Activated CD4-positive, alpha-beta T cell treated with anti-CD3 and anti-CD28 coated beads for 36 hours (primary cell): Measurements from ENCODE around the gene CLEC4G. TPM values are rescaled to one million over a fixed set of nuclear protein-coding genes. Genes with fewer than 3 reads are reported as not detected.

Source experiments
- ATAC-seq: fragments of 200-7000 bp; cut with Tn5 transposase; one replicate; pipeline ENCODE4 v1.10.0; 2021; ENCODE audit warnings: mild to moderate bottlenecking, moderate library complexity
- CTCF ChIA-PET: fragments of 350-600 bp; sonication (Branson Sonifier 250); formaldehyde crosslinking; loops from one replicate; lab custom pipeline; 2021; ENCODE audit warnings: antibody characterized with exemption; lab: Charles Lee
- POLR2A ChIA-PET: fragments of 350-600 bp; sonication (Branson Sonifier 250); formaldehyde crosslinking; loops from one replicate; lab custom pipeline; 2021; ENCODE audit warnings: antibody characterized with exemption, inconsistent platforms; lab: Charles Lee
- DNase-seq: peaks from one replicate; pipeline ENCODE4 v3.0.0-alpha.2; 2020
- H3K27ac Mint-ChIP-seq: one replicate; pipeline ENCODE4 v1.8.0; 2021; ENCODE audit warnings: mixed read lengths
- H3K27me3 Mint-ChIP-seq: one replicate; pipeline ENCODE4 v1.8.0; 2021; ENCODE audit warnings: mixed read lengths
- H3K36me3 Mint-ChIP-seq: one replicate; pipeline ENCODE4 v1.8.0; 2021; ENCODE audit warnings: low read depth, mixed read lengths
- H3K4me1 Mint-ChIP-seq: one replicate; pipeline ENCODE4 v1.8.0; 2021; ENCODE audit warnings: mixed read lengths
- H3K4me3 Mint-ChIP-seq: one replicate; pipeline ENCODE4 v1.8.0; 2021; ENCODE audit warnings: mild to moderate bottlenecking, moderate library complexity, mixed read lengths
- H3K9me3 Mint-ChIP-seq: one replicate; pipeline ENCODE4 v1.8.0; 2021; ENCODE audit warnings: low read depth, mixed read lengths
- intact Hi-C, 2 experiments: fragments of 100-400 bp; cut with DNase I in 1 of 2; cut with micrococcal nuclease in 1 of 2; formaldehyde crosslinking; loops; one replicate each; pipeline versions ENCODE4 v1.14.2 to v1.15.1; 2022 to 2024; cut with DNase I, micrococcal nuclease
- total RNA-seq, 2 experiments: library from RNA; stranded (reverse); gene quantifications; one replicate each; pipeline ENCODE4 v1.2.3, GENCODE V29; 2021

Gene CLEC4G
- total RNA-seq, 2 experiments from 2014 or later: not detected

GRCh38 chr19:7725791-7726190 is 6.1 kb downstream of the CLEC4G start:
- POLR2A ChIA-PET: no interaction called here
- no peak for DNase-seq
- CTCF ChIA-PET: no interaction called here

DNA sequence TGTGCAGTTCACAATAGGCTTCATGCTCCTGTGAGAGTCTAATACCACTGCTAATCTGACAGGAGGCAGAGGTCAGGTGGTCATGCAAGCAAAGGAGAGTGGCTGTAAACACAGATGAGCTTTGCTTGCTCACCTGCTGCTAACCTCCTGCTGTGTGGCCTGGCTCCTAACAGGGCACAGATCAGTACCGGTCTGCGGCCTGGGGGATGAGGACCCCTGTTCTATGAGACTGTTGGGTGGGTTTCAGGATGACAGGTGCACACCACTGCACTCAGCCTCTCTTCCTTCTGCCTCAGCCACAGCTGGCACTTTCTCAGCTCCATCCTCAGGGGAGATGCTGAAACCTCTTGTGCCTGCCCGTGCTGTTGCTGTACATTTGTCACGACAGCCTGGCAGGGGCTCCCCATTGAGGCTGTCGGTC is 9.7 kb downstream of the CLEC4G start:
- POLR2A ChIA-PET: interaction anchor here (0.5 kb wide), 1 partner anchor 131 kb away, joined by 5 read pairs; no protein-coding TSS in a partner anchor
- H3K27me3 Mint-ChIP-seq: peaks cover 7% of the 10 kb centered on the region
- intact Hi-C loops: no loop called here
- no peak for ATAC-seq
- H3K4me1 Mint-ChIP-seq: no peaks in the 10 kb centered on the region
- no peak overlapping the region for H3K27ac Mint-ChIP-seq
- no peaks in the 10 kb centered on the region for H3K9me3 Mint-ChIP-seq
- CTCF ChIA-PET: no interaction called here
- no peaks in the 10 kb centered on the region for H3K36me3 Mint-ChIP-seq
- DNase-seq: no peak
- no peak overlapping the region for H3K4me3 Mint-ChIP-seq

More at GRCh38 chr19:7725791-7726190, 6.1 kb downstream of the CLEC4G start:
- H3K4me3 Mint-ChIP-seq: no peak overlapping the region
- H3K9me3 Mint-ChIP-seq: no peaks in the 10 kb centered on the region
- no peak overlapping the region for H3K27ac Mint-ChIP-seq
- H3K36me3 Mint-ChIP-seq: no peaks in the 10 kb centered on the region
- ATAC-seq: no peak
- peaks cover 11% of the 10 kb centered on the region for H3K4me1 Mint-ChIP-seq
- peaks cover 37% of the 10 kb centered on the region for H3K27me3 Mint-ChIP-seq
- intact Hi-C loops: no loop called here

- Mint-ChIP-seq H3K36me3 (peaks cover 5% of the 10 kb centered on the region), H3K27me3 (peaks cover 3% of the 10 kb centered on the region), H3K27ac (no peak overlapping the region), H3K9me3 (no peaks in the 10 kb centered on the region), H3K4me1 (no peaks in the 10 kb centered on the region), H3K4me3 (no peak overlapping the region)
- POLR2A ChIA-PET: no interaction called here
- DNase-seq: no peak
- no peak for ATAC-seq
- CTCF ChIA-PET: no interaction called here
- intact Hi-C loops: no loop called here
These were observed 11.6 kb downstream of the CLEC4G start for GRCh38 chr19:7720351-7720750.

- POLR2A ChIA-PET: no interaction called here
- Mint-ChIP-seq H3K27ac (no peak overlapping the region), H3K9me3 (no peaks in the 10 kb centered on the region), H3K27me3 (peaks cover 3% of the 10 kb centered on the region), H3K4me1 (peaks cover 7% of the 10 kb centered on the region), H3K36me3 (peaks cover 5% of the 10 kb centered on the region), H3K4me3 (no peak overlapping the region)
- intact Hi-C loops: no loop called here
- CTCF ChIA-PET: no interaction called here
- DNase-seq: no peak
- no peak for ATAC-seq
These were observed 13.2 kb downstream of the CLEC4G start for GRCh38 chr19:7718668-7719067.

DNA sequence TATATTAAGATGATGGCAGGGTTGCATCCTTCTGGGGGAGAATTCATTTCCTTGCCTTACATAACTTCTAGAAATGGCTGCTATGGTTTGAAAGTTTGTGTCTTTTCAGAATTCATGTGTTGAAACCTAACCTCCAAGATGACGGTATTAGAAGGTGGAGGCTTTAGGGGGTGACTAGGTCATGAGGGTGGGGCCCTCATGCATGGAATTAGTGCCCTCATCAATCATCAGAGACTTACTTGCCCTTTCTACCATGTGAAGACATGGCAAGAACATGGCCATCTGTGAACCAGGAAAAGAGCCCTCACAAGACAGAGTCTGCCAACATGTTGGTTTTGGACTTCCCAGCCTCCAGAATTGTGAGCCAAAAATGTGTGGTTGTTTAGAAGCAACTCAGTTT is 15.1 kb downstream of the CLEC4G start:
- H3K4me3 Mint-ChIP-seq: no peak overlapping the region

GRCh38 chr19:7715671-7716070 is 16.2 kb downstream of the CLEC4G start:
- Mint-ChIP-seq H3K4me3 (no peak overlapping the region), H3K9me3 (no peaks in the 10 kb centered on the region), H3K36me3 (peaks cover 5% of the 10 kb centered on the region), H3K27me3 (no peaks in the 10 kb centered on the region), H3K4me1 (peaks cover 8% of the 10 kb centered on the region), H3K27ac (no peak overlapping the region)
- ATAC-seq (no peak), DNase-seq (no peak)
- CTCF ChIA-PET: interaction anchor here (0.6 to 1.0 kb wide), 2 partner anchors 57 to 147 kb away, joined by 3 read pairs; no protein-coding TSS in a partner anchor
- POLR2A ChIA-PET: interaction anchor here (0.6 kb wide), 1 partner anchor 172 kb away, joined by 3 read pairs; no protein-coding TSS in a partner anchor
- intact Hi-C loops: no loop called here

More for the DNA sequence above, 15.1 kb downstream of the CLEC4G start:
- POLR2A ChIA-PET: no interaction called here
- H3K36me3 Mint-ChIP-seq: peaks cover 5% of the 10 kb centered on the region
- no peak for ATAC-seq
- DNase-seq: no peak
- H3K27me3 Mint-ChIP-seq: no peaks in the 10 kb centered on the region
- CTCF ChIA-PET: interaction anchor here (1.0 kb wide), 1 partner anchor 34 kb away, joined by 3 read pairs; no protein-coding TSS in a partner anchor
- intact Hi-C loops: no loop called here
- no peak overlapping the region for H3K27ac Mint-ChIP-seq
- H3K9me3 Mint-ChIP-seq: no peaks in the 10 kb centered on the region
- peaks cover 7% of the 10 kb centered on the region for H3K4me1 Mint-ChIP-seq

DNA sequence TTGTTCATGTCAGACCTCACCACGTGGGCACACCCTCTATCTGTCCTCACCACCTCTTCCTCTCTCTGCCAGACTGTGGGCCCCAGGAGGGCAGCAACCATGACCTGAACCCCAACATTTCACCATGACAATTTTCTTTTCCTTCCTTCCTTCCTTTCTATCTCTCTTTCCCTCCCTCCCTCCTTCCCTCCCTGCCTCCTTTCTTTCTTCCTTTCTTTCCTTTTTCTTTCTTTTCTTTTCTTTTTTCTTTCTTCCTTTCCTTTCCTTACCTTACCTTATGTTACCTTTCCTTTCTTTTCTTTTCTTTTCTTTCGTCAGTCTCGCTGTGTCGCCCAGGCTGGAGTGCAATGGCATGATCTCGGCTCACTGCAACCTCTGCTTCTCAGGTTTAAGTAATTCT is 21.3 kb downstream of the CLEC4G start:
- Mint-ChIP-seq H3K36me3 (no peaks in the 10 kb centered on the region), H3K27ac (no peak overlapping the region)

GRCh38 chr19:7709932-7710460 is 21.9 kb downstream of the CLEC4G start:
- no peaks in the 10 kb centered on the region for H3K36me3 Mint-ChIP-seq
- peaks cover 38% of the 10 kb centered on the region for H3K4me1 Mint-ChIP-seq
- ATAC-seq (no peak), DNase-seq (no peak)
- H3K27me3 Mint-ChIP-seq: no peaks in the 10 kb centered on the region
- no peaks in the 10 kb centered on the region for H3K9me3 Mint-ChIP-seq
- ChIA-PET POLR2A (no interaction called here), CTCF (no interaction called here)
- H3K27ac Mint-ChIP-seq: no peak overlapping the region
- intact Hi-C loops: loop anchor here in 1 of 2 experiments (5.0 kb wide), 1 partner anchor 42 kb away; no protein-coding TSS in a partner anchor
- no peak overlapping the region for H3K4me3 Mint-ChIP-seq

More for the DNA sequence above, 21.3 kb downstream of the CLEC4G start:
- intact Hi-C loops: no loop called here
- no peak for ATAC-seq
- Mint-ChIP-seq H3K4me1 (peaks cover 32% of the 10 kb centered on the region), H3K4me3 (no peak overlapping the region), H3K9me3 (no peaks in the 10 kb centered on the region), H3K27me3 (no peaks in the 10 kb centered on the region)
- ChIA-PET POLR2A (no interaction called here), CTCF (no interaction called here)
- DNase-seq: no peak

- Mint-ChIP-seq H3K9me3 (no peaks in the 10 kb centered on the region), H3K27ac (peak overlapping the region; percentile 76), H3K4me1 (peaks cover 42% of the 10 kb centered on the region), H3K27me3 (no peaks in the 10 kb centered on the region), H3K4me3 (no peak overlapping the region), H3K36me3 (no peaks in the 10 kb centered on the region)
- intact Hi-C loops: loop anchor here in 1 of 2 experiments (5.0 kb wide), 1 partner anchor 45 kb away; no protein-coding TSS in a partner anchor
- CTCF ChIA-PET: interaction anchor here (2.2 kb wide), 1 partner anchor 139 kb away, joined by 8 read pairs; no protein-coding TSS in a partner anchor
- DNase-seq (no peak), ATAC-seq (no peak)
- POLR2A ChIA-PET: no interaction called here
These were observed 24.9 kb downstream of the CLEC4G start for GRCh38 chr19:7706955-7707456.

- intact Hi-C loops: loop anchor here in 1 of 2 experiments (5.0 kb wide), 1 partner anchor 46 kb away; no protein-coding TSS in a partner anchor
- ChIA-PET POLR2A (no interaction called here), CTCF (interaction anchor here (1.0 to 2.2 kb wide), 2 partner anchors 93 to 138 kb away, joined by 4 to 8 read pairs; no protein-coding TSS in a partner anchor)
- Mint-ChIP-seq H3K4me1 (peaks cover 42% of the 10 kb centered on the region), H3K4me3 (no peak overlapping the region), H3K27me3 (no peaks in the 10 kb centered on the region), H3K36me3 (no peaks in the 10 kb centered on the region), H3K9me3 (no peaks in the 10 kb centered on the region), H3K27ac (peak overlapping the region; percentile 80)
- DNase-seq (no peak), ATAC-seq (no peak)
These were observed 25.5 kb downstream of the CLEC4G start for GRCh38 chr19:7706188-7706954.

DNA sequence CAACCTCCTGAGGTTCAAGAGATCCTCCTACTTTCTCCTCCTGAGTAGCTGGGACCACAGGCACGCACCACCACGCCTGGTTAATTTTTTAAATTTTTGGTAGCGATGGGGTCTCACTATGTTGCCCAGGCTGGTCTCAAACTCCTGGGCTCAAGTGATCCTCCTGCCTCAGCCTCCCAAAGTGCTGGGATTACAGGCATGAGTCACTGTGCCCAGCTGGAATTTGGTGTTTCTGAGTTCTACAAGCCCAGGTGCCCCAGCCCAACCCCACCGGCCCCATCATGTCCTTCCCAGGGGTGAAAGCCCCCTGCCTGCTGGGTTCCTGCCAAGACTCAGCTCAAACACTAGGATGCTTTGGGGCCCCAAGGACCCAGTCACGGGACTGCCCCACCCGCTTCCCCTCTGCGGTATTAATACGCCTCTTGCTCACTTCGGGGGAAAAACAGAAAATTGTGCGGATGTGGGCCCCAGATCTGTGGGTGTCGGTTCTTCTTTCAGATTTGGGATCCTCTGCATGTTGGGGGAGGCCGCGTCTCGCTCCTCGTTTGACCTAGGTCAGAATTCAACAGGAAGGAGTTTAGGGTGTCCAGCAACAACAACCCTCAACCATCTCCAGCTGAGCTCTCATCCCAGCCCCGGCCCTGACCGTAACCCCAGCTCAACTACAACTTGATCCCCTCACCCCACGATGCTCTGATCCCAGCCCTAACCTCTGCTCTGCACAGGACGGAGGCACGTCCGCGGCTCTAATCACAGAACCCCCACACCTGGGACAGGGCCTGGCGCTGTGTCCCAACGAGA is 26.3 kb downstream of the CLEC4G start:
- ChIA-PET POLR2A (interaction anchor here (0.7 kb wide), 1 partner anchor 27 kb away, joined by 4 read pairs; no protein-coding TSS in a partner anchor), CTCF (interaction anchor here (1.0 to 2.2 kb wide), 2 partner anchors 94 to 138 kb away, joined by 4 to 8 read pairs; no protein-coding TSS in a partner anchor)
- Mint-ChIP-seq H3K9me3 (no peaks in the 10 kb centered on the region), H3K4me1 (peaks cover 40% of the 10 kb centered on the region), H3K27ac (peak overlapping the region; percentile 80), H3K4me3 (no peak overlapping the region), H3K27me3 (no peaks in the 10 kb centered on the region), H3K36me3 (no peaks in the 10 kb centered on the region)
- DNase-seq (peak; percentile 88), ATAC-seq (peak; percentile 94)
- intact Hi-C loops: loop anchor here (1.0 to 5.0 kb wide), 2 partner anchors 47 to 102 kb away; no protein-coding TSS in a partner anchor
